Uterus (tissue), 2 donors: ENCODE measurements around the gene ADCY2.

ENCODE experiments used
- POLR2A ChIP-seq, 2 donors: fragments of 450-650 bp; IDR thresholded peaks; one replicate each; pipeline ENCODE4 v1.6.1; 2016; ENCODE audit warnings: antibody characterized with exemption in 2 of 2, mild to moderate bottlenecking in 1 of 2, moderate library complexity in 1 of 2
- TF ChIP-seq, protein P1 (sequence below), 4 experiments: fragments of 200-600 bp in 2 of 4; fragments of 450-650 bp in 2 of 4; sonication (generic) in 2 of 4; IDR thresholded peaks; one replicate each; pipeline ENCODE4 v1.5.1; 2016 to 2019; ENCODE audit warnings: antibody characterized with exemption in 4 of 4, mild to moderate bottlenecking in 2 of 4, moderate library complexity in 1 of 4

DNA sequence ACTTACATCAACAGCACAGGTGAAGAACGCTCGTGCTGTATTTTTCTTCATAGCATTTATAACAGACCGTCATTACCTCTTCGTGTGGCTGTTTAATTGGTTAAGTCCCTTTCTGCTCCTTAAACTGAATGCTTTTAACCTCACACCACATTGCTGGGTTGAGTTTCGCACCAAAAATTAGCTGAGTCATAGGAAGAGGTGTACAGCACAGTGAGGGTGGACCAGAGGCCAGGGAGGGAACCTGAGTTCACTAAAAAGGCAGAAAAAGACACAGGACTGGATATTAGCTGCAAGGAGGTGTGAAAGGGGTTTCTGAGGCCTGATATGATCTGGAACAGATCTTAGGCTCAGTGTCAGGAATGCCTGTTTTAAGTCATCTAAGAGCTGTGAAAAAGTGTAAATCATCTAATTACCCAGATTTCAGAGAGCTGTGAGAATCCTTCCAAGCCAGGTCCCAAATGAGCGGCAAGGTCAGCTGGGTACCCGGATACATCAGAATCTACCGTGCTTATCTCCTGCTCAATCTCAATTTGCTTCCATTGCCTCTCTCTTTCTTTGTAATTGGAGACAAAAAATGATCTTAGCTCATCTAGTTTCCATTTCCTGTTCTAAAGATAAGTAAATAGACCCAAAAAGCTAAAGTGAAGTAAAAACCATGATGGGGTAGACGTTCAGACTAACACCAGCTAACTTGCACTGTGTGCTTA is 462.1 kb downstream of the ADCY2 start:
- TF ChIP-seq, protein P1, sequence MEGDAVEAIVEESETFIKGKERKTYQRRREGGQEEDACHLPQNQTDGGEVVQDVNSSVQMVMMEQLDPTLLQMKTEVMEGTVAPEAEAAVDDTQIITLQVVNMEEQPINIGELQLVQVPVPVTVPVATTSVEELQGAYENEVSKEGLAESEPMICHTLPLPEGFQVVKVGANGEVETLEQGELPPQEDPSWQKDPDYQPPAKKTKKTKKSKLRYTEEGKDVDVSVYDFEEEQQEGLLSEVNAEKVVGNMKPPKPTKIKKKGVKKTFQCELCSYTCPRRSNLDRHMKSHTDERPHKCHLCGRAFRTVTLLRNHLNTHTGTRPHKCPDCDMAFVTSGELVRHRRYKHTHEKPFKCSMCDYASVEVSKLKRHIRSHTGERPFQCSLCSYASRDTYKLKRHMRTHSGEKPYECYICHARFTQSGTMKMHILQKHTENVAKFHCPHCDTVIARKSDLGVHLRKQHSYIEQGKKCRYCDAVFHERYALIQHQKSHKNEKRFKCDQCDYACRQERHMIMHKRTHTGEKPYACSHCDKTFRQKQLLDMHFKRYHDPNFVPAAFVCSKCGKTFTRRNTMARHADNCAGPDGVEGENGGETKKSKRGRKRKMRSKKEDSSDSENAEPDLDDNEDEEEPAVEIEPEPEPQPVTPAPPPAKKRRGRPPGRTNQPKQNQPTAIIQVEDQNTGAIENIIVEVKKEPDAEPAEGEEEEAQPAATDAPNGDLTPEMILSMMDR (IDR thresholded peaks at IDR 0.05) = no peak
- TF ChIP-seq POLR2A (IDR thresholded peaks at IDR 0.05) = no peak
